ENCODE data around the gene SLC16A6.
"Not testable (repeated sequence)": the region's sequence is repeated elsewhere in the genome, so short reads cannot be mapped to it uniquely, and the experiment has no call there.

DNA sequence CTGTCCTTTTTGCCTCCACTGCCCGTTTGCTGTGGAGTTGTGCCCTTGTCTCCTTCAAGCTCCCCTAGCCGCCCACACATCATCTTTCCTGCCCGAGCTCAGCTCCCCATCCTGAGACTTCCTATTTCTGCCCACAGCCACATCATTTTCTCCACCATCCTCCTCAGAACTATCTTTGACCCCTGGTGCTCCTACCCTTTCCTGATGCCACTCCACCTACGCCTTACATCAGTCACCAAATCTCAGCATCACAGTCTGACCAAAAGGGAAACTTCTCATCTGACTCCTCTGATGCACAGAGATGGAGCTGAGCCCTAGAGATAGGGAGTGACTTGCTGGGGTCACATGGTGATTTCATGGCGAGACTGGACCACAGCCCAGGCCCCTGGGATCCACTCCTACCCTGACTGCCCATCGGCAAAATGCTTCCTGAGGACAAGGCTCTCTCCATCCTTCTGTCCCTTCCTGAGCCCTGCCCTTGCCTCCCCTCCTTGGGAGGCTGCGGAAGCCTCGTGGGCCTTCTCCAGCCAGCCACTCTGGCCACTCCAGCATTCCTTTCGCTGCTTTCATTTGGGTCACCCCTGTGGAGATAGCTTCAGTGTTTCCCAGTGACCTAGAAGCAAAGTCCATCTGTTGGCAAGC lies 62.8 kb downstream of the SLC16A6 start:
- TF ChIP-seq POLR2A (IDR thresholded peaks at IDR 0.05) = not testable (repeated sequence)
- TF ChIP-seq, protein P1, sequence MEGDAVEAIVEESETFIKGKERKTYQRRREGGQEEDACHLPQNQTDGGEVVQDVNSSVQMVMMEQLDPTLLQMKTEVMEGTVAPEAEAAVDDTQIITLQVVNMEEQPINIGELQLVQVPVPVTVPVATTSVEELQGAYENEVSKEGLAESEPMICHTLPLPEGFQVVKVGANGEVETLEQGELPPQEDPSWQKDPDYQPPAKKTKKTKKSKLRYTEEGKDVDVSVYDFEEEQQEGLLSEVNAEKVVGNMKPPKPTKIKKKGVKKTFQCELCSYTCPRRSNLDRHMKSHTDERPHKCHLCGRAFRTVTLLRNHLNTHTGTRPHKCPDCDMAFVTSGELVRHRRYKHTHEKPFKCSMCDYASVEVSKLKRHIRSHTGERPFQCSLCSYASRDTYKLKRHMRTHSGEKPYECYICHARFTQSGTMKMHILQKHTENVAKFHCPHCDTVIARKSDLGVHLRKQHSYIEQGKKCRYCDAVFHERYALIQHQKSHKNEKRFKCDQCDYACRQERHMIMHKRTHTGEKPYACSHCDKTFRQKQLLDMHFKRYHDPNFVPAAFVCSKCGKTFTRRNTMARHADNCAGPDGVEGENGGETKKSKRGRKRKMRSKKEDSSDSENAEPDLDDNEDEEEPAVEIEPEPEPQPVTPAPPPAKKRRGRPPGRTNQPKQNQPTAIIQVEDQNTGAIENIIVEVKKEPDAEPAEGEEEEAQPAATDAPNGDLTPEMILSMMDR (IDR thresholded peaks at IDR 0.05) = not testable (repeated sequence)
